ENCODE data around the gene ADCY3.

DNA sequence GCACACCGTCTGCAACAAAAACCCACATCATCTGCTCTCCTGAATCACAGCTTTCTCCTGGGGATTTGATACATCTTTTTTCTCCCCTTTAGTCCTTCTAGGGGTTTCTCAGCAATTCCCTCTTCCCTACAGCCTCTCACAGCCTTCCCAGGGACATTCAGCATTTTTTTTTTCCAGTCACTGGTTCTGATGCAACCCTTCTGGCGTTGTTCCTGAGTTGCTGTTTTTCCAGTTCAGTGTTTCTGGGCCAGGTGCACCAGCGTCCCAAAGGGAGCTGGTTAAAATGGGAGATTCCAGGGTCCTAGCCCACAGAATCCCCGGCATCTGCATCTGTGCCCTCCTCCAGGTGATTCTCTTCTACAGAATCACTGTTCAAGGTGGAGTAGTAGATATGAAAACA, 36.1 kb downstream of the ADCY3 start:
- TF ChIP-seq EP300 (IDR thresholded peaks at IDR 0.05) (no peak), CTCF (IDR thresholded peaks at IDR 0.05) (no peak), POLR2AphosphoS5 (IDR thresholded peaks at IDR 0.05) (no peak), POLR2A (IDR thresholded peaks at IDR 0.05) (no peak)
